G401 (cell line): Measurements from ENCODE around the gene STK11IP. TPM values are rescaled to one million over a fixed set of nuclear protein-coding genes. Genes with fewer than 3 reads are reported as not detected.

Source experiments
- DNase-seq: peaks from one replicate; pipeline ENCODE4 v3.0.0-alpha.2; 2015; ENCODE audit warnings: low spot score
- in situ Hi-C: cut with HindIII; loops from 2 replicates; pipeline ENCODE4 v1.10.0; 2016; ENCODE audit warnings: low sequenced_read_pairs, mixed read lengths
- total RNA-seq: library from RNA; depleted of rRNA; stranded (reverse); fragments of >200 nt; shearing (Covaris generic); gene quantifications from 2 replicates; pipeline ENCODE4 v1.2.3, GENCODE V29; 2014

Gene STK11IP
- total RNA-seq, 1 experiment from 2014 or later = 22.8 TPM

DNA sequence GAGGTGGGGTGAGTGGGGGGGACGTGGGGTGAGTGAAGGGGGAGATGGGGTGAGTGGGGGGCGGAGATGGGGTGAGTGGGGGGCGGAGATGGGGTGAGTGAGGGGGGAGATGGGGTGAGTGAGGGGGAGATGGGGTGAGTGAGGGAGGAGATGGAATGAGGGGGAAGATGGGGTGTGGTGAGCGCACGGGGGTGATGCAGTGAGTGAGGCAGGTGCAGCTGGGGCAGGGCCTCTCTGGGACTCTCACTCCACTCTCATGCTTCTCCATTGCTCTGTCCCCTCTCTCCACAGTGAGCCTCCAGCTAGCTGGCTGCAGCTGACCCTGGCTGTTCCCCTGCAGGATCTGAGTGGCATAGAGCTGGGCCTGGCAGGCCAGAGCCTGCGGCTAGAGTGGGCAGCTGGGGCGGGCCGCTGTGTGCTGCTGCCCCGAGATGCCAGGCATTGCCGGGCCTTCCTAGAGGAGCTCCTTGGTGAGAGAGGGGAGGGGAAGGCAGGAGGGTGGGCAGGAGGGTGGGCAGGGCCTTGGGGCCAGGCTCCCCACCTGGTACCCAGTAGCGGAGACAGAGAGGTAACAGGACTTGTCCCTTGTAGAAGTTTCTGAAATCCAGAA is 15.9 kb downstream of the STK11IP start:
- in situ Hi-C loops = no loop called here
- no peak for DNase-seq

- in situ Hi-C loops = no loop called here
These were observed 16.6 kb downstream of the STK11IP start for GRCh38 chr2:219614076-219614860.

GRCh38 chr2:219615036-219615435 is 17.4 kb downstream of the STK11IP start:
- no peak for DNase-seq
- in situ Hi-C loops = no loop called here

More at GRCh38 chr2:219614076-219614860, 16.6 kb downstream of the STK11IP start:
- no peak for DNase-seq

DNA sequence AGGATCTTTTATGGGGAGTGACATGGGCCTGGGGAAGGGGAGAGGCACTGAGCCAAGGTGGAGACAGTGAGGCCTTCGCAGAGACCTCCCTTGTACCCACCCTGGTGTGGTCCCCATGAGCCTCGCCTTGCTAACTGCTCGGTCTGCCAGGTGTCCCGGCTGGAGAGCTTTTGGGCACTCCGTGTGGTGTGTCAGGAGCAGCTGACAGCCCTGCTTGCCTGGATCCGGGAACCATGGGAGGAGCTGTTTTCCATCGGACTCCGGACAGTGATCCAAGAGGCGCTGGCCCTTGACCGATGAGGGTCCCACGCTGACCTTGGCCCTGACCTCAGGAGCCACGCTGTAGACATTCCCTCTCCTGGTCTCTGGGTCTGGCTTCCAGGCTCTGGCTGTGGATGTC is 18.2 kb downstream of the STK11IP start:
- in situ Hi-C loops = no loop called here
- DNase-seq = no peak

DNA sequence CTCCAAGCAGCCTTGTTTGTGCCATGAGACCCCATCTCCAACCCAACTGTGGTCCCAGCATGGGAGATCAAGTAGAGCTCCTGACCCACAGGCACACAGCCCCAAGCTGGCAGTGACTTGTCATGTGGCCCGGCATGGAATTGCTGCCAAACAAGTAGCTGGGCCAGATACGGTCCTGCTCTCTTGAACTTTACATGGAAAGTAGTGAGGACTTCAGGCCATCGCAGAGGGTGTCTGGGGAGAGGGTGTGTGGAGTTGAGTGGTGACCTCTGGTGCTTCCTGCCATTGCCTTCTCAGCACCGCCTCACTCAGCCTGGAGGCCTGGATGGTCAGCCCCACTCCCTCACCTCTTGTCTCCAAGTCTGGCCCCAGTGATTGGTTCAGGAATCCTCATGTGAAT is 18.9 kb downstream of the STK11IP start:
- DNase-seq = no peak
- in situ Hi-C loops = no loop called here

DNA sequence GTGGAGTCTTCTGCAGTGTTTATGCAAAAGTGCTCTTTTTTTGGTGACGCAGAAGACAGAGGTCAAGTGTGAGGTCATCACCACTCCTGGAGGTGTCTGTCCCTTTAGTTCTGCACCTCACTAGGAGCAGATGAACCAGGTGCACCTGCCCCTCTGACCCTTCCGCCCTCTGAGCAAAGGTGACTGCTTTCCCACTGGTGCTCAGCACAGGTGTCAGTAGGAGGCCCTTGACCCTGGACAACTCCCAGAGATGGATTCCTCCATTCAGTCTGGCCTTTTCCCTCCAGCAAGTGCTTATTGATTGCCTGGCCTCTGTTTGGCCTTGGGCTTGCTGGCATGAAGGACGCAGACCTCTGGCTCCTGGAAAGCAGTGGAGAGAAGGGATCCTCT is 21.1 kb downstream of the STK11IP start:
- DNase-seq = no peak
- in situ Hi-C loops = no loop called here

DNA sequence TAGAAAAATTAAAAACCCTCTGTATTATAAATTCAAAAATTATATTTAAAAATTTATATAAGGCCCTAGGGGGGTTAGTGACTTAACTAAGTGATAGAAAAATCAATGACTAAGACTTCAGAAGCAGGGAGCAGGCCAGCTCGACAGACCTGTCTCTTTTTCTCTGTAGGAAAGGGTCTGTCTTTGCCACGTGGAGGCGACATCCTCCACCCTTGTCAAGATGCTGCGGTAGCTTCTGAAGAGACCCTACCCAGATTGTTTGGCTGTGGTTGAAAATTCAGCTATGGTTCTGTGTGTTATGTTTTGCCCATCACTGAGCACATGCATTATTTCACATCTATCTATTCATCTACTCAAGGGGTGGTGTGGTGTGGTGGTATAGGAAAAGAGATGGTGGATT is 21.6 kb downstream of the STK11IP start:
- in situ Hi-C loops = no loop called here
- no peak for DNase-seq

DNA sequence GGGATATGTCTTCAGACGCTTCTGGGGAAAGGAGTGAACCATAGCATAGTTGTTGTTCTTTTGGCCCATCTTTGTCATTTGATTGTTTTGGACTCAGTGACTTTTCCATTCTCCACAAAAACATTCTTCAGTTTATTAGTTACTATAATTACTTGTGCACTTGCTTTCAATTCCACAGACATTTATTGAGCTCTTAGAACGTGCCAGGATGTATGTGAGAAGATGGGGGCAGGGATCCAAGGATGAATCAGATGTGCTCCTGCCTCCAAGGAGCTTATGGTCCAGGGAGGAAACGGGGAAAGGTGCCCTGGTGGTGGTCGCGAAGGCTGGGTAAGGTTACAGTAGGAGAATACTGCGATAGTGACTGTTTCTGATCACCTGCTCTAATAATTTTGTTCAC is 22.9 kb downstream of the STK11IP start:
- no peak for DNase-seq
- in situ Hi-C loops = no loop called here

GRCh38 chr2:219621935-219622334 is 24.3 kb downstream of the STK11IP start:
- no peak for DNase-seq
- in situ Hi-C loops = no loop called here

DNA sequence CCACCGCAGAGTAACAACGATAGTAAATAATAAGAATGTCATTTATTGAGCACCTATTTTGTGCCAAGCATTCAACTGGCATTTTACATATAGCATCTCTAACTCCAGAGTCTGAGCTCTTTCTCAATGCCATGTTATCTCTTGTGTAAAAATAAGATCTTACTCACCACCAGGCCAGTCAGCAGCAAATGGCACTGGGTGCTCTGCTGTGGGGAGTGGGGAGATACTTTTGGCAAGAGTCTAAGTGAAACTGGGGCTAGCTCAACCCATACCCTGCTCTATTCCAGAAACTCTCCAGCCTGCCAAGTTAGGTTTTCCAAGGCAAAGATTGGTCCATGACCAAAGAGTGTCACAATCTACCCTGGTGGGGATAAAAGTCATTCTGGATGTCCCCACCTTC is 24.8 kb downstream of the STK11IP start:
- in situ Hi-C loops = no loop called here
- DNase-seq = no peak

DNA sequence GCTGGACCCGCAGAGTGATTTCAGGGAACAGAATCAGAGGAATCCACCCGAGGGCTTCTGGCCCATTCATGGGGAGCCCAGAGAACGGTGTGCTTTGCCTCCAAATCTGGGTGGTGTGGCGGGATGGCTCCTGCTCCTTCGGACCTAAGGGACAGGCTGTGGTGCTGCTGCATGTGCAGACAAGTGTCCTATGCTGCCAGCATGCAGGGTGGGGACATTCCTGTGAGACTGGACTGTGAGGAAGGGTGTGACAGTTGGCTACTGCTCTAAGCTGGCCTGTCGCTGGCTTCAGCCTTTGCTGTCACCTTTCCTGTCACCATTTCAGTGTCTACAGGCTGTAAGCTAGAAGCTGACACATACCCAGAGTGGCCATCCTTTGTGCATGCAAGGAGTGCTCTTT is 26.9 kb downstream of the STK11IP start:
- in situ Hi-C loops = no loop called here
- no peak for DNase-seq

- in situ Hi-C loops = no loop called here
- DNase-seq = no peak
These were observed 27.5 kb downstream of the STK11IP start for GRCh38 chr2:219625179-219625578.

DNA sequence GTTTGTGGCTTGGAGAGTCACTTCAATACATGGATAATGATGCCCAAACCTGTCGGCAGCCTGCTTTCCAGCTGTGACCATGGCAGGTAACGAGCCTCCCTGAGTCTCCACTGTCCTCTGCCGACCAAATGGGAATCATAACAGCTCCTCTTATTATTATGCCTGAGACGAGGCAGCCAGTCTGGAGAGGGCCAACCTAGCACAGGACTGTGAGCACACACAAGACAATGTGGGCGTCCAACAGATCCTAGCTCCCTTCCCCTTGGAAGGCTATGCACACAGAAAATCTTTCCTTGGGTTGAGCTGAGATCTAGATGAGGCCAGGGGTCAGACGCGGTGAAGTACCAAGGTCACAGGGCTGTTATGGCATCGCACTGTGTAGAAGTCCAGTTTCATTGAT is 28.9 kb downstream of the STK11IP start:
- no peak for DNase-seq
- in situ Hi-C loops = no loop called here

GRCh38 chr2:219627103-219628100 is 29.7 kb downstream of the STK11IP start, which contains the start of gene SLC4A3:
TSS of gene SLC4A3 (plus strand) at chr2:219627630. CDS start at chr2:219627993, 363 bp downstream.
- in situ Hi-C loops = no loop called here
- DNase-seq = peak; percentile 41

DNA sequence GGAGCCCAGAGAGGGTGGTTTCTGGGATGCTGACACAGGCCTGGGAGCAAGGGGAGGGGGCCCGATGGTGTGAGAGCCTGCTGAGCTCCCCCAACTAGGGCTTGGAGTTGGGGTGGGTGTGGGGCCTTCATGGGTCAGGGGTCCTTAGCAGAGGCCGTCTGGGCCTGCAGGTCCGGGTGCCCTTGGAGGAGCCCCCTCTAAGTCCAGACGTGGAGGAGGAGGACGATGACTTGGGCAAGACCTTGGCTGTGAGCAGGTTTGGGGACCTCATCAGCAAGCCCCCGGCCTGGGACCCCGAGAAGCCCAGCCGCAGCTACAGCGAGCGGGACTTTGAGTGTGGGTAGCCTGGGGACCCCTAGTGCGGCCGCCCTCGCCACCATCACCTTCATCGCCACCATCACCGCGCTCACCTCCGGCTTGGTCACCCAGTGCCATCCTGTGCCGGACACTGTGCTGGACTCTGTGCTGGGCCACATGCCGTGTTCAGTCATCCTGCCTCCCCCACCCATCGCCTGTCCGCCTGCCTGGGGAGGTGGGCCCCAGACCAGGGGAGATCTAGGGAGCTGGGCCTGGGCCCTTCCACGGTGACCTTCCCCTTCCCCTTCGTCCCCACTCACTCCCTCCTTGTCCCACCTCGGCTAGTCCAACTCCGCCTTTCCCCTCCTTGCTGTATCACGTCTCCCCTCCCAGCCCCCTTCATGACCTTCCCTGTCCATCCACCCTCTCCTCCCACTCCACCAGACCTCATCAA is 30.8 kb downstream of the STK11IP start:
- in situ Hi-C loops = no loop called here
- no peak for DNase-seq

DNA sequence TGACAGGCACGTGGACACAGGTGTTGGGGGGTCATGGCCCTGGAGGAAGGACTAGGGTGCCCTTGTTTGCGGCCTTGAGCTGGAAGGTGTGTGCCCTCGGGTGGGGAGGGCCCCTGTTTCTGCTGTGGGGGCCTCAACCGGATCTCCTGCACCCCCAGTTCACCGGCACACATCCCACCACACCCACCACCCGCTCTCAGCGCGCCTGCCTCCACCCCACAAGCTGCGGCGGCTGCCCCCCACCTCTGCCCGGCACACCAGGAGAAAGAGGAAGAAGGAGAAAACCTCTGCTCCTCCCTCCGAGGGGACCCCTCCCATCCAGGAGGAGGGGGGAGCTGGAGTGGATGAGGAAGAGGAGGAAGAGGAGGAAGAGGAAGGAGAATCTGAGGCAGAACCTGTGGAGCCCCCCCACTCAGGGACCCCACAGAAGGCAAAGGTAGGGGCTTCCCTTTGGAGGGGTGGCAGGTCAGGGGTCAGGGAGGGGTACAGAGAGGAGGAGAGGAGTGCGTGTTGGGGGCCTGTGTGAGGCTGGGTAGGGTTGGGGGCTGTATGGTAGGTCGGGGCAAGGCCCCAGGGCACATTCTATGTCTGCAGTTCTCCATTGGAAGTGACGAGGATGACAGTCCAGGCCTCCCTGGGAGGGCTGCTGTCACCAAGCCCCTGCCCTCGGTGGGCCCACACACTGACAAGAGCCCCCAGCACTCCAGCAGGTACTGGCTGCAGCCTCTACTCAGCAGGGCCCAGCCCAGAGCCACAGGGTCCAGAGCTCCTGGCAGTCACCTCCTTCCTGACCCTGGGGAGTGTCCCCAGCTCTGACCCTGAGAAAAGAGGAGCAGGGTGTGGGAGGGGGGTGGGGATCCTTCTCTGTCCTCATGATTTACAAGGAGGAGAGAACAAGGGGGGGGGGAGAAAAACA is 31.6 kb downstream of the STK11IP start:
- in situ Hi-C loops = no loop called here
- no peak for DNase-seq

GRCh38 chr2:219629976-219630695 is 32.5 kb downstream of the STK11IP start:
- in situ Hi-C loops = no loop called here
- no peak for DNase-seq
